CD8-positive, alpha-beta memory T cell (primary cell): Measurements from ENCODE around the gene SORCS3. TPM values are rescaled to one million over a fixed set of nuclear protein-coding genes. Genes with fewer than 3 reads are reported as not detected.

Experiments used
- CTCF ChIA-PET: fragments of 350-600 bp; sonication (Branson Sonifier 250); formaldehyde crosslinking; loops from one replicate; lab custom pipeline; 2021; ENCODE audit warnings: antibody characterized with exemption; lab: Charles Lee
- POLR2A ChIA-PET: fragments of 350-600 bp; sonication (Branson Sonifier 250); formaldehyde crosslinking; loops from one replicate; lab custom pipeline; 2021; ENCODE audit warnings: antibody characterized with exemption; lab: Charles Lee
- DNase-seq, 5 donors: peaks; one replicate each; pipeline versions ENCODE4 v3.0.0 to v3.0.0-alpha.2; 2020 to 2022; ENCODE audit warnings: mixed read lengths in 1 of 5
- H3K27ac ChIP-seq: one replicate; pipeline ENCODE4 v1.7.0; 2013; ENCODE audit warnings: low read depth, mild to moderate bottlenecking, low read length, moderate library complexity
- H3K27me3 ChIP-seq: 2 replicates; pipeline ENCODE4 v1.7.0; 2013; ENCODE audit warnings: low read length, mild to moderate bottlenecking; ENCODE audit not compliant: insufficient read depth, poor library complexity, severe bottlenecking
- H3K36me3 ChIP-seq: 2 replicates; pipeline ENCODE4 v1.7.0; 2013; ENCODE audit warnings: mild to moderate bottlenecking, low read length, moderate library complexity; ENCODE audit not compliant: insufficient read depth
- H3K4me1 ChIP-seq: 2 replicates; pipeline ENCODE4 v1.7.0; 2013; ENCODE audit warnings: mild to moderate bottlenecking, low read length, moderate library complexity; ENCODE audit not compliant: insufficient read depth
- H3K4me3 ChIP-seq: 2 replicates; pipeline ENCODE4 v1.7.0; 2013; ENCODE audit warnings: mild to moderate bottlenecking, low read length
- H3K9me3 ChIP-seq: 2 replicates; pipeline ENCODE4 v1.7.0; 2013; ENCODE audit warnings: mild to moderate bottlenecking, low read length
- H3K27ac Mint-ChIP-seq, 8 donors: one replicate each; pipeline ENCODE4 v1.8.0; 2020 to 2021; ENCODE audit warnings: mixed read lengths in 8 of 8, mild to moderate bottlenecking in 6 of 8, inconsistent platforms in 3 of 8, moderate library complexity in 3 of 8
- H3K27me3 Mint-ChIP-seq, 2 donors: one replicate each; pipeline ENCODE4 v1.8.0; 2020 to 2021; ENCODE audit warnings: mixed read lengths in 2 of 2, mild to moderate bottlenecking in 1 of 2, moderate library complexity in 1 of 2
- H3K36me3 Mint-ChIP-seq, 3 donors: one replicate each; pipeline ENCODE4 v1.8.0; 2020 to 2021; ENCODE audit warnings: mixed read lengths in 3 of 3, inconsistent platforms in 1 of 3, mild to moderate bottlenecking in 1 of 3
- H3K4me1 Mint-ChIP-seq, 3 donors: one replicate each; pipeline ENCODE4 v1.8.0; 2020 to 2021; ENCODE audit warnings: mixed read lengths in 3 of 3, inconsistent platforms in 1 of 3, mild to moderate bottlenecking in 1 of 3
- H3K4me3 Mint-ChIP-seq, 7 donors: one replicate each; pipeline ENCODE4 v1.8.0; 2020 to 2021; ENCODE audit warnings: mixed read lengths in 7 of 7, mild to moderate bottlenecking in 6 of 7, moderate library complexity in 4 of 7, inconsistent platforms in 2 of 7
- H3K9me3 Mint-ChIP-seq, 5 donors: one replicate each; pipeline ENCODE4 v1.8.0; 2020 to 2022; ENCODE audit warnings: mixed read lengths in 5 of 5, mild to moderate bottlenecking in 3 of 5, moderate library complexity in 2 of 5, inconsistent platforms in 1 of 5
- polyA plus RNA-seq: library from polyadenylated mRNA; unstranded; fragments of 300-500 nt; fragmentation: Illumina TruSeq; gene quantifications from one replicate; pipeline ENCODE4 v1.2.3, GENCODE V29; 2021
- total RNA-seq, 2 experiments: library from RNA; stranded (reverse); gene quantifications; one replicate each; pipeline ENCODE4 v1.2.3, GENCODE V29; 2021

Gene SORCS3
- total and polyA plus RNA-seq, 3 experiments from 2014 or later: not detected

GRCh38 chr10:105154736-105155135, 513.6 kb downstream of the SORCS3 start:
- Mint-ChIP-seq H3K27me3 (no peaks in the 10 kb centered on the region), H3K4me3 (no peak overlapping the region), H3K9me3 (peaks cover 0 to 8% (median 2%) of the 10 kb centered on the region in 5 donors), H3K36me3 (peaks cover 0 to 1% (median 0%) of the 10 kb centered on the region in 3 donors), H3K4me1 (no peaks in the 10 kb centered on the region), H3K27ac (no peak overlapping the region)
- ChIA-PET POLR2A (no interaction called here), CTCF (no interaction called here)
- DNase-seq: no peak
- Histone ChIP-seq H3K27me3 (no peaks in the 10 kb centered on the region), H3K9me3 (no peaks in the 10 kb centered on the region), H3K4me1 (no peaks in the 10 kb centered on the region), H3K36me3 (no peaks in the 10 kb centered on the region), H3K27ac (no peak overlapping the region), H3K4me3 (no peak overlapping the region)

GRCh38 chr10:105159268-105159667, 518.2 kb downstream of the SORCS3 start:
- Histone ChIP-seq H3K27ac (no peak overlapping the region), H3K4me1 (no peaks in the 10 kb centered on the region), H3K27me3 (no peaks in the 10 kb centered on the region), H3K4me3 (no peak overlapping the region), H3K36me3 (no peaks in the 10 kb centered on the region), H3K9me3 (no peaks in the 10 kb centered on the region)
- H3K27me3 Mint-ChIP-seq: peaks cover 0 to 2% of the 10 kb centered on the region in 2 donors
- H3K4me1 Mint-ChIP-seq: no peaks in the 10 kb centered on the region
- peaks cover 0 to 11% (median 0%) of the 10 kb centered on the region in 5 donors for H3K9me3 Mint-ChIP-seq
- CTCF ChIA-PET: no interaction called here
- no peak overlapping the region for H3K27ac Mint-ChIP-seq
- no peak for DNase-seq
- no peaks in the 10 kb centered on the region for H3K36me3 Mint-ChIP-seq
- H3K4me3 Mint-ChIP-seq: no peak overlapping the region
- POLR2A ChIA-PET: no interaction called here

- ChIA-PET CTCF (no interaction called here), POLR2A (no interaction called here)
- Mint-ChIP-seq H3K9me3 (peaks cover 0 to 11% (median 0%) of the 10 kb centered on the region in 5 donors), H3K27me3 (peaks cover 0 to 2% of the 10 kb centered on the region in 2 donors), H3K36me3 (no peaks in the 10 kb centered on the region), H3K4me3 (no peak overlapping the region), H3K27ac (no peak overlapping the region), H3K4me1 (no peaks in the 10 kb centered on the region)
- Histone ChIP-seq H3K4me3 (no peak overlapping the region), H3K36me3 (no peaks in the 10 kb centered on the region), H3K27me3 (no peaks in the 10 kb centered on the region), H3K9me3 (no peaks in the 10 kb centered on the region), H3K27ac (no peak overlapping the region), H3K4me1 (no peaks in the 10 kb centered on the region)
- no peak for DNase-seq
Observed at GRCh38 chr10:105161149-105161548, 520.1 kb downstream of the SORCS3 start.

GRCh38 chr10:105161767-105162166, 520.7 kb downstream of the SORCS3 start:
- no peak overlapping the region for H3K4me3 Mint-ChIP-seq
- H3K27ac Mint-ChIP-seq: no peak overlapping the region

GRCh38 chr10:105170521-105170920, 529.4 kb downstream of the SORCS3 start:
- no peak for DNase-seq
- Mint-ChIP-seq H3K27me3 (peaks cover 0 to 2% of the 10 kb centered on the region in 2 donors), H3K36me3 (no peaks in the 10 kb centered on the region), H3K4me1 (no peaks in the 10 kb centered on the region), H3K9me3 (peaks cover 0 to 7% (median 2%) of the 10 kb centered on the region in 5 donors), H3K27ac (no peak overlapping the region), H3K4me3 (no peak overlapping the region)
- Histone ChIP-seq H3K4me3 (no peak overlapping the region), H3K4me1 (no peaks in the 10 kb centered on the region), H3K27ac (no peak overlapping the region), H3K27me3 (no peaks in the 10 kb centered on the region), H3K9me3 (no peaks in the 10 kb centered on the region), H3K36me3 (no peaks in the 10 kb centered on the region)
- ChIA-PET CTCF (no interaction called here), POLR2A (no interaction called here)

More at GRCh38 chr10:105161767-105162166, 520.7 kb downstream of the SORCS3 start:
- CTCF ChIA-PET: no interaction called here
- Histone ChIP-seq H3K4me1 (no peaks in the 10 kb centered on the region), H3K4me3 (no peak overlapping the region), H3K36me3 (no peaks in the 10 kb centered on the region), H3K27ac (no peak overlapping the region), H3K9me3 (no peaks in the 10 kb centered on the region), H3K27me3 (no peaks in the 10 kb centered on the region)
- Mint-ChIP-seq H3K27me3 (peaks cover 0 to 2% of the 10 kb centered on the region in 2 donors), H3K36me3 (no peaks in the 10 kb centered on the region), H3K9me3 (peaks cover 0 to 11% (median 0%) of the 10 kb centered on the region in 5 donors), H3K4me1 (no peaks in the 10 kb centered on the region)
- POLR2A ChIA-PET: no interaction called here
- DNase-seq: no peak

GRCh38 chr10:105171945-105172344, 530.9 kb downstream of the SORCS3 start:
- Histone ChIP-seq H3K36me3 (no peaks in the 10 kb centered on the region), H3K27ac (no peak overlapping the region), H3K9me3 (no peaks in the 10 kb centered on the region), H3K27me3 (no peaks in the 10 kb centered on the region), H3K4me1 (no peaks in the 10 kb centered on the region), H3K4me3 (no peak overlapping the region)
- Mint-ChIP-seq H3K36me3 (no peaks in the 10 kb centered on the region), H3K9me3 (peaks cover 0 to 9% (median 2%) of the 10 kb centered on the region in 5 donors), H3K4me1 (no peaks in the 10 kb centered on the region), H3K27me3 (peaks cover 0 to 2% of the 10 kb centered on the region in 2 donors), H3K27ac (no peak overlapping the region), H3K4me3 (no peak overlapping the region)
- POLR2A ChIA-PET: no interaction called here
- CTCF ChIA-PET: no interaction called here
- no peak for DNase-seq

- Histone ChIP-seq H3K27ac (no peak overlapping the region), H3K4me3 (no peak overlapping the region), H3K4me1 (no peaks in the 10 kb centered on the region), H3K9me3 (no peaks in the 10 kb centered on the region), H3K36me3 (no peaks in the 10 kb centered on the region), H3K27me3 (no peaks in the 10 kb centered on the region)
- POLR2A ChIA-PET: no interaction called here
- Mint-ChIP-seq H3K4me1 (no peaks in the 10 kb centered on the region), H3K27me3 (no peaks in the 10 kb centered on the region), H3K36me3 (no peaks in the 10 kb centered on the region), H3K4me3 (no peak overlapping the region), H3K27ac (no peak overlapping the region), H3K9me3 (peaks cover 0 to 5% (median 0%) of the 10 kb centered on the region in 5 donors)
- no peak for DNase-seq
- CTCF ChIA-PET: no interaction called here
Observed at GRCh38 chr10:105181626-105182025, 540.5 kb downstream of the SORCS3 start.

GRCh38 chr10:105183536-105183935, 542.4 kb downstream of the SORCS3 start:
- H3K4me1 ChIP-seq: no peaks in the 10 kb centered on the region
- no peaks in the 10 kb centered on the region for H3K9me3 ChIP-seq
- Mint-ChIP-seq H3K27me3 (no peaks in the 10 kb centered on the region), H3K9me3 (peaks cover 0 to 5% (median 3%) of the 10 kb centered on the region in 5 donors), H3K27ac (no peak overlapping the region), H3K4me3 (no peak overlapping the region), H3K4me1 (no peaks in the 10 kb centered on the region), H3K36me3 (no peaks in the 10 kb centered on the region)
- H3K27ac ChIP-seq: no peak overlapping the region
- no peak for DNase-seq
- H3K4me3 ChIP-seq: no peak overlapping the region
- H3K36me3 ChIP-seq: no peaks in the 10 kb centered on the region
- ChIA-PET CTCF (no interaction called here), POLR2A (no interaction called here)
- H3K27me3 ChIP-seq: no peaks in the 10 kb centered on the region
